Left ventricle myocardium inferior (tissue), 1 donor: ENCODE measurements around the gene INSYN2A. TPM values are rescaled to one million over a fixed set of nuclear protein-coding genes. Genes with fewer than 3 reads are reported as not detected.

ENCODE experiments used
- DNase-seq: peaks from one replicate; pipeline ENCODE4 v3.0.0-alpha.2; 2020
- H3K27ac ChIP-seq: fragments of 200-600 bp; replicated peaks from 2 replicates; pipeline ENCODE4 v1.8.0; 2021
- H3K27me3 ChIP-seq: fragments of 200-600 bp; 2 replicates; pipeline ENCODE4 v1.8.0; 2021; ENCODE audit warnings: low read depth
- H3K36me3 ChIP-seq: fragments of 200-600 bp; 2 replicates; pipeline ENCODE4 v1.8.0; 2021
- H3K4me1 ChIP-seq: fragments of 200-600 bp; 2 replicates; pipeline ENCODE4 v1.8.0; 2021
- H3K4me3 ChIP-seq: fragments of 200-600 bp; 2 replicates; pipeline ENCODE4 v1.8.0; 2021; ENCODE audit warnings: mild to moderate bottlenecking, moderate library complexity
- H3K9me3 ChIP-seq: fragments of 200-600 bp; replicated peaks from 2 replicates; pipeline ENCODE4 v1.8.0; 2021
- intact Hi-C: fragments of 100-400 bp; cut with micrococcal nuclease; formaldehyde crosslinking; loops from one replicate; pipeline ENCODE4 v1.11.0; 2022
- long read RNA-seq: library from polyadenylated mRNA; unstranded; transcript quantifications from one replicate; pipeline ENCODE4 v2.0.0, GENCODE V29; 2021
- total RNA-seq: library from RNA; stranded (reverse); fragmentation: NEBNext Ultra II Directional; extraction: Animal tissue kit (Norgen Biotek cat#: 25700); gene quantifications from one replicate; pipeline ENCODE4 v1.2.1, GENCODE V29; 2021
- TF ChIP-seq, protein P1 (sequence below): fragments of 200-600 bp; IDR thresholded peaks from 2 replicates; pipeline ENCODE4 v1.8.0; 2021; ENCODE audit warnings: antibody characterized with exemption, mild to moderate bottlenecking, borderline replicate concordance
- donor health status: DM: no; HTN: yes; CAD: no; lungs with severe emphysema.

The INSYN2A gene, protein sequence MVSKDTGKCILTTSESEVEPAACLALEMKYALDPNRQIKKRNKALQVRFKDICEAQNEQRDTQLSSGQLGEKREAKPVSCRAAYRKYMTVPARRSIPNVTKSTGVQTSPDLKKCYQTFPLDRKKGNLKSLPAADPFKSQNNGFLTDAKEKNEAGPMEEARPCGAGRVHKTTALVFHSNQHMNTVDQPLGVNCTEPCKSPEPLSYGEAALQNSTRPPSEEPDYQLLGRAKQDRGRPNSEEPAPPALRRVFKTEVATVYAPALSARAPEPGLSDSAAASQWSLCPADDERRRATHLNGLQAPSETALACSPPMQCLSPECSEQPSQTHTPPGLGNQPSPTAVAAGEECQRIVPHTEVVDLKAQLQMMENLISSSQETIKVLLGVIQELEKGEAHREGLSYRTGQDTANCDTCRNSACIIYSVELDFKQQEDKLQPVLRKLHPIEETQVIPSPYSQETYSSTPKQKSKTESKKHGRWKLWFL
- not detected for total RNA-seq
- long read RNA-seq, partial matches to known transcripts: 0 of 1 reads
- long read RNA-seq, other reads (novel, unspliced or antisense): 1 of 1 reads

DNA sequence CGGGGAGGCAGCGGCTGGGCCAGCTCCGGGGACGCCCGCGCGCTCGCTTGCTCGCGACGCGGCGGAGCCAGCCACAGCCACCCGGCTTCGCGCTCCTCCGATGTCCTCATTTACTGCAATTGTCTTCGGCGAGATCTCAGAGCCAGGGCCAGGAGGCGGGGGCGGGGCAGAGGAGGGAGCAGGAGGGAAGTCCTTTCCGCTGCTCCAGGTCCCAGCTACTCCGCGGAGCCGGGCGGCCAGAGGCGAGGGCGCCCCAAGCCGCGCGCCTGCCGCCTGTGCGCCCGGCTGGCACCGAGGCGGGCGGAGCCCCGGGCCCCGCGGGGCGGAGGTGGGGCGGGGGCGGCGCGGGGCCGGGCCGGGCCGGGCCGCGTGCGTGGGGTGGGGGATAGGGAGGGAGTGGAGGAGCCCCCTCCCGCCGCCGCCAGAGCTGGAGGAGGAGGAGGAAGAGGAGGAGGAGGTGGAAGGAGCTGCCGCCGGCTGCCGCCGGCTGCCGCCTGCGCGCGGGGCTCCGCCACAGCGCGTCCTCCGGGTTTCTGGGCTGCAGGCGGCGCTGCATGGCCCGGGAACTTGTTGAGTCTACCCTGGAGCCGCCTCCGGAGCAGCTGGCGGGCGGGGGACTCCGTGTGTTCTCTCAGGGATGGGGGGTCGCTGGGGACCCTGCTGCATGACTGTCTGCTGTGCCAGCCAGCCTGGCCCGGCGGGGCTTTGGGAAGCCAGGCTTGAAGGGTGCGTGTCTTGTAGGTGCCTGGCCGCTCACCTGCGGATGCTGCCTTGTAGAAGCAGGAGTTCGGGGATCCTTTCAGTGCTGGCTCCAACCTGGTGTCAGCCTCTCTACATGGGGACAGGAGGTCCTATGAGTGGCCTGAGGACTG, at the start of gene INSYN2A:
Gene INSYN2A, minus strand, starts transcription at position 310 of the 872 bp plus-strand sequence. CDS start 20,196 bp downstream, outside the sequence.
- intact Hi-C loops: no loop called here
- Histone ChIP-seq H3K27ac (no peak within 1 kb of the TSS), H3K9me3 (no peaks in the 10 kb centered on the region), H3K27me3 (peaks cover 21% of the 10 kb centered on the region), H3K4me3 (peak within 1 kb of the TSS; percentile 67), H3K36me3 (no peaks in the 10 kb centered on the region), H3K4me1 (peaks cover 25% of the 10 kb centered on the region)
- DNase-seq: peak; percentile 32
- TF ChIP-seq, protein P1, sequence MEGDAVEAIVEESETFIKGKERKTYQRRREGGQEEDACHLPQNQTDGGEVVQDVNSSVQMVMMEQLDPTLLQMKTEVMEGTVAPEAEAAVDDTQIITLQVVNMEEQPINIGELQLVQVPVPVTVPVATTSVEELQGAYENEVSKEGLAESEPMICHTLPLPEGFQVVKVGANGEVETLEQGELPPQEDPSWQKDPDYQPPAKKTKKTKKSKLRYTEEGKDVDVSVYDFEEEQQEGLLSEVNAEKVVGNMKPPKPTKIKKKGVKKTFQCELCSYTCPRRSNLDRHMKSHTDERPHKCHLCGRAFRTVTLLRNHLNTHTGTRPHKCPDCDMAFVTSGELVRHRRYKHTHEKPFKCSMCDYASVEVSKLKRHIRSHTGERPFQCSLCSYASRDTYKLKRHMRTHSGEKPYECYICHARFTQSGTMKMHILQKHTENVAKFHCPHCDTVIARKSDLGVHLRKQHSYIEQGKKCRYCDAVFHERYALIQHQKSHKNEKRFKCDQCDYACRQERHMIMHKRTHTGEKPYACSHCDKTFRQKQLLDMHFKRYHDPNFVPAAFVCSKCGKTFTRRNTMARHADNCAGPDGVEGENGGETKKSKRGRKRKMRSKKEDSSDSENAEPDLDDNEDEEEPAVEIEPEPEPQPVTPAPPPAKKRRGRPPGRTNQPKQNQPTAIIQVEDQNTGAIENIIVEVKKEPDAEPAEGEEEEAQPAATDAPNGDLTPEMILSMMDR: peak; percentile 19

DNA sequence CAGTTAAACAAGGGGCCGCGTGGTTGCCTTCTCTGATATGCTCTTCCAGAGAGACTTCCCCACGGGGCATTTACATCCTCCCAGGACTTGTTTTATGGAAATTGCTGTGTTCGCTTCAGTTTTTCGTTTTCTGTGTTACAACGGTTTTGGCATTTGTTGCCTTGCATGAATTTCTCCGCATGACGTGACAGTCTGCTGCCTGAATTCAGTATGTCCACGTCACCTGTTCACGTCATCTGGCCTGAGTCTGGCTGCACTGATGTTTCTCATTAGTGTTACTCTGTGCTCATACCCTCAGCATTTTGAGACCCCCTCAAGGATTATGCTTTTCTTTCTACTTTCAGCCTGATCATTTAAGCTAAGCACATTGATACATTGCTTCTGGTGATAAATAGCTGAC, 49.1 kb upstream of the INSYN2A start:
- intact Hi-C loops: no loop called here
- Histone ChIP-seq H3K27me3 (no peaks in the 10 kb centered on the region), H3K9me3 (no peaks in the 10 kb centered on the region), H3K27ac (no peak overlapping the region), H3K4me3 (no peak overlapping the region), H3K36me3 (peaks cover 19% of the 10 kb centered on the region), H3K4me1 (no peaks in the 10 kb centered on the region)
- TF ChIP-seq, protein P1: no peak
- no peak for DNase-seq

DNA sequence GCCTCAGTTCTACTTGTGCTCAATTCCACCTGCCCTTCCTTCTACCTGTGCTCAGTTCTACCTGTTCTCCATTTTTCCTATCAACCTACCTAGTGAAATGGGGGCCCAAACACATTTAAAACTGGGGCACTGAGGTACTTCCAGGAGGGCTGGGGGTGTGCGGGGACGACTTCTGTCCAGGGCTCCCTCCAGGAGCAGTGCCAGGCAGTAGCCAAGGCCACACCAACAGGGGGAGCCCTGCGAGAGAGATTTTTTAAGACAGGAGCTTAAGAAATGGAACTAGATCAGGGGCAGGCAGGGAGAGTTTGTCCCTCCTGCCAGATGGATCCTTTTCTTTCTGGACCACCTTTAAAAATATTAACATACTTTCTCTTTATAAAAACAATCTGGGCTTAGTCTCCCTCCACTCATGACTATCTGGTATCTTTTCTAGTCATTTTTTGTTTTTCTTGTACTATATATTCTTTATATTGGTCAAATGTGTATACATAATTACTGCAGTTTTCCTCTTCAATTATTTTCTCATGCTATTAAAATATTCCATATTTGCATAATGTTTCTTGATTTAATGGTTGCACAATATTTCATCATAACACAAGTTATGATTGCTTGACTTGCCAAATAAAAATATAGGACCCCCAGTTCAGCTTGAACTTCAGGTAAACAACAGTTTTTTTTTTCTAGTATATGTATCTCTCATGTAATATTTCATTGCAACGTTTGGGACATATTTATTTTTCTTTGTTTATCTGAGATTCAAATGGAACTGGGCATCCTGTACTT, 47.3 kb upstream of the INSYN2A start:
- TF ChIP-seq, protein P1: peak; percentile 57
- no peak overlapping the region for H3K4me3 ChIP-seq
- H3K4me1 ChIP-seq: no peaks in the 10 kb centered on the region
- no peaks in the 10 kb centered on the region for H3K27me3 ChIP-seq
- H3K27ac ChIP-seq: no peak overlapping the region
- H3K36me3 ChIP-seq: peaks cover 9% of the 10 kb centered on the region
- no peaks in the 10 kb centered on the region for H3K9me3 ChIP-seq
- intact Hi-C loops: no loop called here
- no peak for DNase-seq

DNA sequence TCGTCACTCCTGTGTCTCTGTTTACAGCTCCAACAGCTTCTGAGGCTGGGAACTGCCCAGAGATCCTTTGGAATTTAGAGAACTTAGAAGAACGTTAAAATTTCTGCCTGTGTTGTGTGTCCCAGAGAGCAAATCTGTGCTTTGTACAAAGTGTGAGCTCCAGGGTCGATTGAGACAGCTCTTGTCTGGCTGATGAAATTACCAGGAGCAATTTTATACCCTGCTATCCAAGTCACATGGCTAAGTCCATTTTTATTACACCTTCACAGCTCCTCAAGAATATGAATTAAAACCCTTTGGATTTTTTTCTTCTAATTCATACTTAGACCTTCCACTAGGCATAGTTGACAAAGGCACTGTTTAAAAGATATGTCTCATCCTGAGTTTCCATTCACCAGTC, 46.5 kb upstream of the INSYN2A start:
- intact Hi-C loops: no loop called here
- no peak for DNase-seq
- no peak overlapping the region for H3K4me3 ChIP-seq
- peaks cover under 1% of the 10 kb centered on the region for H3K36me3 ChIP-seq
- H3K4me1 ChIP-seq: no peaks in the 10 kb centered on the region
- TF ChIP-seq, protein P1: no peak
- no peaks in the 10 kb centered on the region for H3K9me3 ChIP-seq
- no peak overlapping the region for H3K27ac ChIP-seq
- H3K27me3 ChIP-seq: no peaks in the 10 kb centered on the region

DNA sequence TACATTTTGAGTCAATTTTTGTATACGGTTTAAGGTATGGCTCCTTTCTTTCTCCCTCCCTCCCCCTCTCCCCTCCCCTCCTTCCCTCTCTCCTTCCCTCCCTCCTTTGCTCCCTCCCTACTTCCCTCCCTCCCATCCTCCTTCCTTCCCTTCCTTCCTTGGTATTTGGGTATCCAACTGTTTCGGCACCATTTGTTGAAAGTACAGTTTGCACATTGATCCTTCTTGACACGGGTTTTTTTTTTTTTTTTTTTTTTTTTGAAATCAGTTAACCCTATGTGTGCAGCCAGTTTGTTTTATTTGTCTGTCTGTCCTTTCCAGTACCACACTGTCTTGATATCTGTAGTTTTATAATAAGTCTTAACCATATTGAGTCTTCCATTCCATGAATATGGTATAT, 39.9 kb upstream of the INSYN2A start:
- Histone ChIP-seq H3K27ac (no peak overlapping the region), H3K4me1 (no peaks in the 10 kb centered on the region), H3K36me3 (no peaks in the 10 kb centered on the region), H3K27me3 (no peaks in the 10 kb centered on the region), H3K4me3 (no peak overlapping the region), H3K9me3 (no peaks in the 10 kb centered on the region)
- DNase-seq: no peak
- TF ChIP-seq, protein P1: no peak
- intact Hi-C loops: no loop called here
